Lung microvascular endothelial cell (primary cell): ENCODE measurements around the gene DUOX2. TPM values are rescaled to one million over a fixed set of nuclear protein-coding genes. Genes with fewer than 3 reads are reported as not detected.
"Not testable (repeated sequence)": the region's sequence is repeated elsewhere in the genome, so short reads cannot be mapped to it uniquely, and the experiment has no call there.

ENCODE experiments used
- DNase-seq, 2 donors: peaks; one replicate each; pipeline versions ENCODE4 v3.0.0 to v3.0.0-alpha.2; 2010; ENCODE audit warnings: low read depth in 2 of 2
- total RNA-seq: library from RNA; depleted of rRNA; stranded (reverse); fragments of >200 nt; gene quantifications from 2 replicates; pipeline ENCODE4 v1.2.1, GENCODE V29; 2014

The DUOX2 gene
- total RNA-seq, 1 donor from 2014 or later = not detected

DNA sequence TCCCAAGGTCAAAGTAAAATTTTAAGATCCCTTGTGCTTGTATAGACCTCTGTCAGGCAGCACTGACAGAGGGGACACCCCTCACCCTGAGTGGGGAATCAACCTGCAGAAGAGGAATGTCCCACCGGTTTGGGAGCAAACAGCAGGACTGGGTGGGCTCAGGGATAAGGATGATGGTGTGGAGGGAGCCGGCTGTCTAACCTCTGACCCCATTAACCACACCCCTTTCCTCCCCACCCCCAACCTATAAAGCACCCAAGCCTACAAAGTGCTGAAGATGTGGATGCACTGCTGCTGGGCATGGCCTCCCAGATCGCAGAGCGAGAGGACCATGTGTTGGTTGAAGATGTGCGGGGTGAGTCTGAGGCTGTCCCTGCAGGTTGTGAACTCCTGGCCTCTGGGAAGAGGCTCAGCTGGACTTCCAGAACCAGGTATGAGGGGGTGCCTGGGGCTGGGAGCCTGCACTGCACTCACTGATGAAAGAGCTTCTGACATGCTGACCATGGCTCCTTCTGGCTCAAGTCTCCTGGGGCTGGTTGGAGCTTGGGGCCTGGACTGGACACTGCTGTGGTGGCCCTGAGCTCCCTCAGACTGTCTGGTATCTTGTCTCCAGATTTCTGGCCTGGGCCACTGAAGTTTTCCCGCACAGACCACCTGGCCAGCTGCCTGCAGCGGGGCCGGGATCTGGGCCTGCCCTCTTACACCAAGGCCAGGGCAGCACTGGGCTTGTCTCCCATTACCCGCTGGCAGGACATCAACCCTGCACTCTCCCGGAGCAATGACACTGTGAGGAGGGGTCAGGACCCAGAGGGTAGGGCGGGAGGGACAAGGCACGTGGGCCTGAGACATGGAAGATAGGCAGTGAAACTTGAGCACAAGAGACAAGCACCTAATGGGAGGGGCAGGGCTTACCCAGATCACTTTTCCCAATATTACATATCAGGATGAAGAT lies 25.1 kb upstream of the DUOX2 start:
- no peak for DNase-seq

- DNase-seq = no peak
Measured at GRCh38 chr15:45137703-45138102, 23.7 kb upstream of the DUOX2 start.

GRCh38 chr15:45136378-45136764 lies 22.4 kb upstream of the DUOX2 start:
- DNase-seq = no peak

- DNase-seq = not testable (repeated sequence)
Measured at GRCh38 chr15:45135705-45136377, 21.9 kb upstream of the DUOX2 start.

DNA sequence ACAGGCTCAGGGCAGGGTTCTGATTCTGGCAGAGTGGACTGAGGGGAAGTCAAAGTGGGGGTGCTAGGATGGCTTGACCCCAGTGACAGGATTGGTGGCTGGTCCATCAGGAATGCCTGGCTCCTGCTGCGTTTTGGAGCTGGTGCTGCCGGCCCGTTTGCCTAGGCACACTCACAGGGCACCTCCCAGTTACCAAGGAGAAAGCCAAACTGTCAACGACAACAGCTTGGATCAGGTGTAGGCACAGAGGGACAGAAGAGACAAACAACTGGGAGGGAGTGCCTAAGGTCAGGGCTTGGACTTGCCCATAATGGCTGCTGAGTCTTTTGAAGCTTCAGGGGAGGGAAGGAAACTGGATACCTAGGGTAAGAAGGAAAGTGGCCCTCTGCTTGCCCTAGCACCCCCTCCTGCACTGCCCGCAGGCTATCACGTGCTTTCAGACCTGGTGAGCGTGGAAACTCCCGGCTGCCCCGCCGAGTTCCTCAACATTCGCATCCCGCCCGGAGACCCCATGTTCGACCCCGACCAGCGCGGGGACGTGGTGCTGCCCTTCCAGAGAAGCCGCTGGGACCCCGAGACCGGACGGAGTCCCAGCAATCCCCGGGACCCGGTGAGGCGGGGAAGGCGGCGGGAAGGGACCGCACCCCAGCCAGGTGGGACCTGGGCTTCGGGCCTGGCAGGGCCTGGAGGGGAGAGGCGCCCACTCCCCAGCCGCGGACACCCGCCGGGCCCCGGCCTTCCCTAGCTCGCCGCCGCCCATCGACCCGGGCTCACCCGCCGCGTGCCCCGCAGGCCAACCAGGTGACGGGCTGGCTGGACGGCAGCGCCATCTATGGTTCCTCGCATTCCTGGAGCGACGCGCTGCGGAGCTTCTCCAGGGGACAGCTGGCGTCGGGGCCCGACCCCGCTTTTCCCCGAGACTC lies 21.0 kb upstream of the DUOX2 start:
- DNase-seq = no peak

DNA sequence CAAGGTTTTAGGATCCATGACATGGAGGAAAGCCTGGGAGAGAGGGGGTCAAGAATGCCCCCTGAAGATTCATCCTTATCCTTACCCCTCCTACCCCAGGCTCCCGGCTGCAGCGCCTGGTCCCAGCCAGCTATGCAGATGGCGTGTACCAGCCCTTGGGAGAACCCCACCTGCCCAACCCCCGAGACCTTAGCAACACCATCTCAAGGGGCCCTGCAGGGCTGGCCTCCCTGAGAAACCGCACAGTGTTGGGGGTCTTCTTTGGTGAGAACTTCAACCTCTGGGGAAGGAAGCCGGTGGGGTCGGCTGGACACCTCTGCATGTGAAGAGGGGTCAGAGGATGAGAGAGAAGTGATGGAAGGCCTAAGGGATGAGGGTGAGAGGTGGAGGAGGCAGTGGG lies 20.1 kb upstream of the DUOX2 start:
- no peak for DNase-seq

DNA sequence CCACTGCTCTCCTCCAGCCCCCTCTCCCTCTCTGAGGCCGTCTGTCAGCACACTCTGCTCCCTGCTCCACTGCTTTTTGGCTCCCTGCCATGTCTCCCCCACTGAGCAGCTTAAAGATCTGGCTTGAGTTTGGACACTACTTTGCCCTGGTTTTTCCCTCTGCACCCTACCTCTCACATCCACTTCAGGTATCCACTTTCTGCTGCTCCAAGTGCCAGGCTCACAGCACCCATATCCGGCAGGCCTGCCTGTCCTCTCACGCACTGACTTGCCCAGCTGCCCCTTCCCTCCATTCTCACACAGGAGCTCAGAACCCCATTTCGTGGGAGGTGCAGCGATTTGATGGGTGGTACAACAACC lies 19.6 kb upstream of the DUOX2 start:
- DNase-seq = no peak

GRCh38 chr15:45132844-45133560 lies 19.0 kb upstream of the DUOX2 start:
- no peak for DNase-seq

- no peak for DNase-seq
Measured at GRCh38 chr15:45131510-45131909, 17.5 kb upstream of the DUOX2 start.

DNA sequence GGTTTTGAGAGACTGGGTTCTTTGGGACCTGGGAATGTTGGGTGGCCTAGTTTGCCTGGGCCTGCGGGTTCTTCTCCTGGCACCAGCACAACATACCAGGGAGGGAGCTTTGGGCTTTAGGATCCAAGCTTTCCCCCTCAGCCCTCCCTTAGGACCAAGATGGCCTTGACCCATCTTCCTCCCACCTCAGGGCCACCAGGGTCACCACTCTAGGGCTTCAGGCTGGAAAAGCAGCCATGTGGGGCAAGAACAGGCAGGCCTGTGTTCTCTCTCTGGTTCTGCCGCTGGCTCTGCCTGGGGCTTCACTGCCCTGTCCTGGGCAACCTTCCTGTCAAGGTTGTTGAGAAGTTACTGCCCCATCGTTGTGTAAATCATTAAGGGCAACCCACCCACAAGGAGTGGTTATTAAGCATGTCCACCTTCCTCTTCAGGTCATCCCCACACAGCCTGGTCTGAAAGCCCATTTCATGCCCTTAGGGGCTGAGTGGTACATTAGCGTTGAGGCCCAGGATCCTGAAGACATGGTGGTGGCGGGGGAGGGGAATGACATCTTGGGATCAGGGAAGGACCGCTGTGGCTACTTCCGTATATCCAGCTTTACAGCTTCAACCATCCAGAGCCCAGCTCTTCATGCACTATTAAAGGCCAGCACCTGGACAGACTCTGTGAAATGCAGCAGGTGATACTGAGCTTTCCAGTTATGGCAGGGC lies 16.5 kb upstream of the DUOX2 start:
- DNase-seq = no peak

GRCh38 chr15:45129651-45130129 lies 15.7 kb upstream of the DUOX2 start, which contains the start of the genes DUOX1 and DUOXA1:
Gene DUOX1 (plus strand): TSS chr15:45129994. CDS start chr15:45131967, 1,973 bp downstream.
Gene DUOXA1 (minus strand): TSS chr15:45129879. CDS start chr15:45123014, 6,865 bp downstream.
- DNase-seq = no peak

DNA sequence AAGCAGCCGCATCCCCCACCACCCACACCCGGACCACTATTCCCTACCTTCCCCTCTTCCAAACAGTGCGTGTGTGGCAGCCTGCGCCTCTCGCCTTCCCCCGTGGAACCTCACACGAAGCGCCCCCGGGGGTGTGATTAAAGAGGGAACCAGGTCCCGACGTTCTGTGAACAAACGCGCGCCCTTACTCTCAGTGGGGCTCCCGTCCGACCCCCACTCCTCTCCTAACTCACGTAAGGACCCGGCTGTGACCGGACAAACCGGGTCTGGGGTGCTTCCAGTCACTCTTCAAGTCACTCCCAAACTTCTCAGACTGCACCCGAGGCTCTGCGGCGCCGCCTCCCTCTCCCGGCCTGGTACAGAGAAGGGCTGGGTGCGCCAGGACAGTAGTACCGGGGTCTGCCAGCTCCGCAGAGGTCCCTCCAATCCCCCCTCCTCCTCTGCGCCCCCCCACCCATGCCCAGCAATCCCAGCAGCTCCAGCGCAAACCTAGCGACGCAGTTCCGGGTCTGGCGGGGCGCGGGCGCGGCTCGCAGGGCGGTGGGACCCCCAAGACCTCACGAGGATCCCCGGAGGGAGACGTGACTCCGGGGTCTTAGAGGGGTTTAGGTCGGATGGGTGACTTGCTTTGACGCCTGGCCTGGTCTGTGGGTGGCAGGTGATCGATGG lies 15.1 kb upstream of the DUOX2 start:
- no peak for DNase-seq

DNA sequence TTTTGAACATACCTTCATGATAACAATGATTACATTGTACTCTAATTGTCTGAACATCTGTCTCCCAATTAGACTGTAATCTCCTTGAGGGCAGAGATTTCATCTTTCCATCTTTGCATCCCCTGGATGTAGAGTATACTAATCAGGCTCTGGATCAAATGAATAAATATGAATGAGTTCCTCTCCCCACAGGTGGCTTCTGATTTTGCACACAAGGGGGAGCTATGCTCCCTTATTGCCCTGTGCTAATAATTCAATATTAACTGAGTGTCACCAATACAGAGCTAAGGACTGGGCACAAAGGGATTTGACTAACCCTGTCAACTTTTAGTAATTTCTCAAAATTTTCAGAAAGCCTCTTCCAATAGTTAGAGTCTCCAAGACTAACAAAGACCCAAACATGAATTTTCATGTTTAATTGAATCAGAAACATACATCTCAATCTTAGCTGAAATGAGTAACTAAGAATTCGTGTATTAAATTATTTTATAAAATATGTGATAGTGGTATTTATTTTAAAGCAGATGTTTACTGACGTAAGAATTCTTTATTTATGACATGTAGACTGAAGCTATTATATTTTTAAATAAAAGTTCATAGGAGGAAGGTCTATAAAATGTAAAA lies 12.7 kb upstream of the DUOX2 start:
- peak; percentile 42 to 63 for DNase-seq

DNA sequence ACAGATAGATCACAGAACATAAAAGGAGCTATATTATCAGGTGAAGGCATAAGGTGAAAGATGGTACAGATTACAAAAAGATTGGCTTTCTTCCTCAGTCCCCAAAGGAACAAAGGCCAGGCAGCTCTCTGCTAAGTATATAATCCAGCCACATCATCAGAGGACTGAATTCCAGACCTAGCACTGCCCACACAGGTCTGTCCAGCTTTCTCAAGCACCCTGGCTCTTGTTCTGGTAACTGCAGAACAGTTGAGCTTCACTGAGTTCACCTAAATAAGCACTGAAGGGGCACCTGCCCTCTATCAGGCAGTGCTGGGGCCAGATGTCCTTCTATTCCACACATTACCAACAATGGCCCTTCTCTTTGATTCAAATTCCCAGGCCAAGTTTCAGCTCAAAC lies 9.4 kb upstream of the DUOX2 start:
- no peak for DNase-seq

GRCh38 chr15:45122719-45123118 lies 8.7 kb upstream of the DUOX2 start:
- DNase-seq = no peak

DNA sequence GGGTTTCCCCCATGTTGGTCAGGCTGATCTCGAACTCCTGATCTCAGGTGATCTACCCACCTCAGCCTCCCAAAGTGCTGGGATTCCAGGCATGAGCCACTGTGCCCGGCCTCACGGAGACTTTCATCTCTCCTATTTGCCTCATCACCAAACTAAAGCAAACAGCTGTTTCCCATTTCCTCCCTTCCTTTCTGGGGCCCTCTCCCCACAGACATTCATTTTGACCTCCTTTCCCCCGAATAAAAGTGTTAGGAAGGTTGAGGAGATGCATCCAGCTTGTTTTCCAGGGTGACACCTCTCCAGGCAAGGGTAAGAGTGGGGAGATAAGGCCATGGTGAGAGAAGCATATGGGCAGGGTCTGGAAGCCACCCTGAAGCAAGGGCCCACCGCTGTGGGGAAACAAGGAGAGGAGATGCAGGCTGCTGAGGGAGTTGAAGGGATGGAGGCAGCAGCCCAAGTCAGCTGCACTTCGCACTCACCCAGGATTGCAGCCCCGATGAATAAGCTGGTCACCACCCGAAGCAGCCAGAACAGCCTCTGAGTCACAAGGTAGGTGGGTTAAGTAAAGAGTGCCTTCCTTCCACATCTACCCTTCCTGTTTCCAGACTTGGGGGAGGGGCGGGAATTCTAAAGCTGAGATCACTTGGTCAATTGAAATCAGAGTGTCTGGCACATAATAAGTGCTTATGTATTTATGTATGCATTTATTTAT lies 7.9 kb upstream of the DUOX2 start:
- DNase-seq = peak in 1 of 2 donors; percentile 73

GRCh38 chr15:45121020-45121419 lies 7.0 kb upstream of the DUOX2 start:
- no peak for DNase-seq
